HEK293 (cell line): ENCODE measurements around the gene PERM1.

Experiments used
- CTCF ChIA-PET: fragments of 350-600 bp; formaldehyde crosslinking; extraction: SDS; loops from one replicate; lab custom pipeline; 2021; ENCODE audit warnings: antibody characterized with exemption; lab: Yijun Ruan, JAX
- POLR2A ChIA-PET: fragments of 300-600 bp; formaldehyde crosslinking; extraction: SDS; loops from one replicate; lab custom pipeline; 2020; ENCODE audit warnings: antibody characterized with exemption, inconsistent platforms; lab: Yijun Ruan, JAX
- H3K27ac ChIP-seq: fragments of 200-500 bp; sonication (Bioruptor generic); 2 replicates; pipeline ENCODE4 v1.5.1; 2014; ENCODE audit warnings: low read depth, low read length, control low read depth, inconsistent platforms; ENCODE audit errors: extremely low read depth
- H3K36me3 ChIP-seq, 2 experiments: fragments of 200-500 bp in 1 of 2; sonication (Bioruptor generic) in 1 of 2; 1 replicate in 1 of 2; 2 replicates in 1 of 2; pipeline ENCODE4 v1.5.1; 2014 to 2017; ENCODE audit warnings: inconsistent platforms in 2 of 2, low read length in 2 of 2; ENCODE audit not compliant: control insufficient read depth in 2 of 2, insufficient read depth in 1 of 2
- H3K4me1 ChIP-seq: fragments of 200-500 bp; sonication (Bioruptor generic); 2 replicates; pipeline ENCODE4 v1.5.1; 2014; ENCODE audit warnings: mild to moderate bottlenecking, low read length, inconsistent platforms; ENCODE audit not compliant: control insufficient read depth, insufficient read depth
- H3K4me3 ChIP-seq: 2 replicates; pipeline ENCODE4 v1.5.1; 2011; ENCODE audit warnings: low read depth, mild to moderate bottlenecking, control low read depth, low read length, moderate library complexity
- H3K9me3 ChIP-seq: fragments of 200-500 bp; sonication (Bioruptor generic); 2 replicates; pipeline ENCODE4 v1.5.1; 2014; ENCODE audit warnings: low read depth, low read length, inconsistent platforms; ENCODE audit not compliant: control insufficient read depth, insufficient read depth
- EGR2 ChIP-seq: fragments of 450-650 bp; formaldehyde crosslinking; IDR thresholded peaks from 2 replicates; pipeline ENCODE4 v1.5.1; 2016; ENCODE audit warnings: low read depth, missing biosample characterization, missing genetic modification characterization
- GLI4 ChIP-seq: fragments of 450-650 bp; formaldehyde crosslinking; IDR thresholded peaks from 2 replicates; pipeline ENCODE4 v1.5.1; 2016; ENCODE audit warnings: missing biosample characterization, missing genetic modification characterization
- HOXC10 ChIP-seq: sonication (generic); formaldehyde crosslinking; IDR thresholded peaks from 2 replicates; pipeline ENCODE4 v1.8.1; 2023; ENCODE audit warnings: mild to moderate bottlenecking, missing genetic modification reagents
- KLF16 ChIP-seq: fragments of 450-650 bp; formaldehyde crosslinking; IDR thresholded peaks from 2 replicates; pipeline ENCODE4 v1.5.1; 2017; ENCODE audit warnings: missing biosample characterization, missing genetic modification characterization
- MEIS1 ChIP-seq: sonication (generic); formaldehyde crosslinking; IDR thresholded peaks from 2 replicates; pipeline ENCODE4 v1.8.1; 2022; ENCODE audit warnings: missing genetic modification reagents, mild to moderate bottlenecking, borderline replicate concordance
- ZBTB10 ChIP-seq: fragments of 450-650 bp; formaldehyde crosslinking; IDR thresholded peaks from 2 replicates; pipeline ENCODE4 v1.5.1; 2016; ENCODE audit warnings: missing biosample characterization, missing genetic modification characterization
- ZBTB20 ChIP-seq: fragments of 450-650 bp; formaldehyde crosslinking; IDR thresholded peaks from 2 replicates; pipeline ENCODE4 v1.5.1; 2016; ENCODE audit warnings: missing biosample characterization, missing genetic modification characterization
- ZBTB21 ChIP-seq: fragments of 450-650 bp; formaldehyde crosslinking; IDR thresholded peaks from 2 replicates; pipeline ENCODE4 v1.5.1; 2017; ENCODE audit warnings: missing biosample characterization, missing genetic modification characterization
- ZBTB44 ChIP-seq: fragments of 450-650 bp; IDR thresholded peaks from 2 replicates; pipeline ENCODE4 v1.5.1; 2018; ENCODE audit warnings: missing biosample characterization, mild to moderate bottlenecking, missing genetic modification characterization
- ZBTB8A ChIP-seq: fragments of 450-650 bp; formaldehyde crosslinking; IDR thresholded peaks from 2 replicates; pipeline ENCODE4 v1.5.1; 2016; ENCODE audit warnings: missing biosample characterization, missing genetic modification characterization
- ZIC2 ChIP-seq: fragments of 450-650 bp; formaldehyde crosslinking; IDR thresholded peaks from 2 replicates; pipeline ENCODE4 v1.5.1; 2016; ENCODE audit warnings: missing biosample characterization, missing genetic modification characterization
- ZNF146 ChIP-seq: fragments of 450-650 bp; formaldehyde crosslinking; IDR thresholded peaks from 2 replicates; pipeline ENCODE4 v1.5.1; 2016; ENCODE audit warnings: missing biosample characterization, missing genetic modification characterization
- ZNF157 ChIP-seq: fragments of 450-650 bp; formaldehyde crosslinking; IDR thresholded peaks from 2 replicates; pipeline ENCODE4 v1.5.1; 2016; ENCODE audit warnings: missing biosample characterization, missing genetic modification characterization
- ZNF175 ChIP-seq: fragments of 450-650 bp; formaldehyde crosslinking; IDR thresholded peaks from 2 replicates; pipeline ENCODE4 v1.5.1; 2016; ENCODE audit warnings: missing biosample characterization, missing genetic modification characterization
- ZNF18 ChIP-seq: fragments of 450-650 bp; formaldehyde crosslinking; IDR thresholded peaks from 2 replicates; pipeline ENCODE4 v1.5.1; 2016; ENCODE audit warnings: missing biosample characterization, missing genetic modification characterization
- ZNF184 ChIP-seq: fragments of 450-650 bp; IDR thresholded peaks from 2 replicates; pipeline ENCODE4 v1.5.1; 2018; ENCODE audit warnings: missing biosample characterization, mild to moderate bottlenecking, missing genetic modification characterization
- ZNF211 ChIP-seq: fragments of 450-650 bp; formaldehyde crosslinking; IDR thresholded peaks from 2 replicates; pipeline ENCODE4 v1.5.1; 2016; ENCODE audit warnings: low read depth, missing biosample characterization, missing genetic modification characterization
- ZNF324 ChIP-seq: fragments of 450-650 bp; formaldehyde crosslinking; IDR thresholded peaks from 2 replicates; pipeline ENCODE4 v1.5.1; 2016; ENCODE audit warnings: missing biosample characterization, missing genetic modification characterization
- ZNF350 ChIP-seq: fragments of 450-650 bp; formaldehyde crosslinking; IDR thresholded peaks from 2 replicates; pipeline ENCODE4 v1.5.0; 2017; ENCODE audit warnings: missing biosample characterization, mild to moderate bottlenecking, missing genetic modification characterization
- ZNF416 ChIP-seq: fragments of 450-650 bp; formaldehyde crosslinking; IDR thresholded peaks from 2 replicates; pipeline ENCODE4 v1.5.1; 2016; ENCODE audit warnings: missing biosample characterization, missing genetic modification characterization
- ZNF513 ChIP-seq: fragments of 450-650 bp; IDR thresholded peaks from 2 replicates; pipeline ENCODE4 v1.5.1; 2018; ENCODE audit warnings: missing biosample characterization, missing genetic modification characterization
- ZNF548 ChIP-seq: fragments of 450-650 bp; formaldehyde crosslinking; IDR thresholded peaks from 2 replicates; pipeline ENCODE4 v1.5.1; 2016; ENCODE audit warnings: missing biosample characterization, missing genetic modification characterization
- ZNF549 ChIP-seq: fragments of 450-650 bp; IDR thresholded peaks from 2 replicates; pipeline ENCODE4 v1.5.1; 2018; ENCODE audit warnings: missing biosample characterization, missing genetic modification characterization, mild to moderate bottlenecking, inconsistent platforms, moderate library complexity
- ZNF555 ChIP-seq: fragments of 450-650 bp; formaldehyde crosslinking; conservative IDR thresholded peaks from 2 replicates; pipeline ENCODE4 v1.5.1; 2017; ENCODE audit warnings: missing biosample characterization, mild to moderate bottlenecking, missing genetic modification characterization, inconsistent platforms
- ZNF600 ChIP-seq: fragments of 450-650 bp; formaldehyde crosslinking; IDR thresholded peaks from 2 replicates; pipeline ENCODE4 v1.5.1; 2016; ENCODE audit warnings: missing biosample characterization, missing genetic modification characterization
- ZNF692 ChIP-seq: fragments of 450-650 bp; formaldehyde crosslinking; IDR thresholded peaks from 2 replicates; pipeline ENCODE4 v1.5.1; 2016; ENCODE audit warnings: missing biosample characterization, missing genetic modification characterization
- ZNF843 ChIP-seq: fragments of 450-650 bp; formaldehyde crosslinking; IDR thresholded peaks from 2 replicates; pipeline ENCODE4 v1.5.1; 2016; ENCODE audit warnings: missing biosample characterization, missing genetic modification characterization
- ZXDB ChIP-seq: fragments of 450-650 bp; formaldehyde crosslinking; IDR thresholded peaks from 2 replicates; pipeline ENCODE4 v1.5.1; 2016; ENCODE audit warnings: missing biosample characterization, missing genetic modification characterization

Gene PERM1

GRCh38 chr1:963301-963651 lies 18.6 kb downstream of the PERM1 start:
- POLR2A ChIA-PET = interaction anchor here (1.4 to 2.3 kb wide), 2 partner anchors 13 to 21 kb away, joined by 3 to 5 read pairs; no protein-coding TSS in a partner anchor
- peaks cover 5% of the 10 kb centered on the region for H3K4me1 ChIP-seq
- peaks cover 0 to 38% of the 10 kb centered on the region in 2 experiments; a peak in 1 of 3 replicates for H3K36me3 ChIP-seq
- H3K27ac ChIP-seq = no peak overlapping the region
- TF ChIP-seq ZNF600 (tag by site-specific recombination) (no peak), ZBTB21 (tag by site-specific recombination) (no peak), ZNF146 (tag by site-specific recombination) (no peak), HOXC10 (CRISPR knock-in tag) (no peak), ZXDB (tag by site-specific recombination) (no peak), GLI4 (no peak), ZNF350 (tag by site-specific recombination) (no peak), ZNF157 (no peak), ZNF324 (no peak), ZBTB8A (no peak), ZBTB10 (tag by site-specific recombination) (no peak), ZNF18 (no peak), KLF16 (tag by site-specific recombination) (no peak), ZBTB20 (no peak), ZNF175 (no peak), ZNF416 (tag by site-specific recombination) (no peak)
- no peaks in the 10 kb centered on the region for H3K9me3 ChIP-seq
- no peak overlapping the region for H3K4me3 ChIP-seq
- CTCF ChIA-PET = no interaction called here

- POLR2A ChIA-PET = interaction anchor here (1.4 to 2.3 kb wide), 3 partner anchors 14 to 35 kb away, joined by 3 to 5 read pairs (median 5); no protein-coding TSS in a partner anchor
- peaks cover 5% of the 10 kb centered on the region for H3K4me1 ChIP-seq
- TF ChIP-seq ZIC2 (tag by site-specific recombination) (no peak), ZNF555 (no peak), ZNF549 (tag by site-specific recombination) (no peak), EGR2 (no peak), MEIS1 (CRISPR knock-in tag) (no peak), ZNF513 (tag by site-specific recombination) (no peak), ZNF692 (tag by site-specific recombination) (no peak), ZNF843 (no peak), ZNF548 (tag by site-specific recombination) (no peak), ZNF175 (no peak), ZNF184 (tag by site-specific recombination) (no peak), ZBTB44 (no peak), ZNF211 (tag by site-specific recombination) (no peak)
These were observed 19.3 kb downstream of the PERM1 start for GRCh38 chr1:962381-963300.

More at GRCh38 chr1:962381-963300, 19.3 kb downstream of the PERM1 start:
- Histone ChIP-seq H3K36me3 (peaks cover 0 to 39% of the 10 kb centered on the region in 2 experiments; a peak in 2 of 3 replicates), H3K4me3 (no peak overlapping the region), H3K27ac (no peak overlapping the region), H3K9me3 (no peaks in the 10 kb centered on the region)
- CTCF ChIA-PET = interaction anchor here (0.7 to 0.8 kb wide), 2 partner anchors 27 to 103 kb away, joined by 3 to 5 read pairs; no protein-coding TSS in a partner anchor
